ENCODE results near the gene SLC8B1. TPM values are rescaled to one million over a fixed set of nuclear protein-coding genes. Genes with fewer than 3 reads are reported as not detected.

Gene SLC8B1
- polyA plus RNA-seq (ENCODE audit: insufficient read length in 12 of 12), result 10 to 100 TPM in 11 of 12 donors, not detected in 1; 10.6 to 19.5 (median 12.2) TPM
- long read RNA-seq, donor 1, partial matches to known transcripts, result 0 of 2 reads
- long read RNA-seq, donor 1, other reads (novel, unspliced or antisense), result 0 of 2 reads
- long read RNA-seq, donor 2, result 0 reads
- long read RNA-seq, donor 3, result 0 reads
- long read RNA-seq, donor 4, partial matches to known transcripts, result 0 of 2 reads
- long read RNA-seq, donor 4, other reads (novel, unspliced or antisense), result 0 of 2 reads
- long read RNA-seq, donor 5, result 0 reads
- long read RNA-seq, donor 6, partial matches to known transcripts, result 0 of 1 reads
- long read RNA-seq, donor 6, other reads (novel, unspliced or antisense), result 0 of 1 reads
- long read RNA-seq, donor 7, partial matches to known transcripts, result 5 of 5 reads
- long read RNA-seq, donor 7, other reads (novel, unspliced or antisense), result 0 of 5 reads
- long read RNA-seq, donor 8, partial matches to known transcripts, result 0 of 2 reads
- long read RNA-seq, donor 8, other reads (novel, unspliced or antisense), result 0 of 2 reads
- long read RNA-seq, donor 9, partial matches to known transcripts, result 6 of 6 reads
- long read RNA-seq, donor 9, other reads (novel, unspliced or antisense), result 0 of 6 reads
- long read RNA-seq, donor 10, result 0 reads
- long read RNA-seq, donor 11, result 0 reads

DNA sequence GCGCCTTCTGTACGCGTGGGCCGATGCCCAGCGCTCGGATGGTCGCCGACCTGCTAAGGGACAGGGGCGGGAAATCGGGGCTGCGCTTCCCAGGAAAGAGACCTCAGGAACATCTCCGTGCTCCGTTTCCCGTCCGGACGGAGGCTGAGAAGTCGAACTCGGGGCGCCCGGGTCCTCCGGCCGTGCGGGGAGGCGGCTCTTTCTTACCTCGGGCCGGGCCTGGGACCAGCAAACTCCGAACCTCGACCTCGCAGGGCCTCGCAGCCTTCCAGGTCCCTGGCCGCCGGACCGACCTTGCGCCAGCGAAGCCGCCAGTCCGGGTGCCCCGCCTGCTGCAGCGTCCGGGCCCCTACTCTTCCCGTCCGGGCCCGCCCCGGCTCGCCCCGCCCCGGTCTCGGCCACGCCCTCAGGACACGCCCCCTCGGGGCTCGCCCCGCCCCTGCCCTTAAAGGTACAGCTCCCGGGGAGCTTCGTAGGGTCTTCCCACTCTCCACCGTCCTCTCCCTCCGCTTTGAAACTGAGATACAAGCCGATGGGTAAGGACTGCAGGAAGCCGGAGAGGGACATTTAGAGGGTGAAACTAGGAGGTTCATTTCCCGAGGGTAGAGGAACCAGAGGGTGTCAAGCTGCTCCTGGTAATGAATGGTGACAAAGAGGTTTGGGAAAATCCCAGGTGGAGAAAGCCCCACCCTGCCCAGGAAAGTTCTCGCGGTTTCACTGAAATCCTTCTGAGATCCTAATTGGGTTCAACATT lies at the start of gene SLC8B1:
TSS of gene SLC8B1 (minus strand) at position 324 of the 754 bp plus-strand sequence. CDS start 2,231 bp downstream, outside the sequence.
- peak; percentile 76 for DNase-seq

DNA sequence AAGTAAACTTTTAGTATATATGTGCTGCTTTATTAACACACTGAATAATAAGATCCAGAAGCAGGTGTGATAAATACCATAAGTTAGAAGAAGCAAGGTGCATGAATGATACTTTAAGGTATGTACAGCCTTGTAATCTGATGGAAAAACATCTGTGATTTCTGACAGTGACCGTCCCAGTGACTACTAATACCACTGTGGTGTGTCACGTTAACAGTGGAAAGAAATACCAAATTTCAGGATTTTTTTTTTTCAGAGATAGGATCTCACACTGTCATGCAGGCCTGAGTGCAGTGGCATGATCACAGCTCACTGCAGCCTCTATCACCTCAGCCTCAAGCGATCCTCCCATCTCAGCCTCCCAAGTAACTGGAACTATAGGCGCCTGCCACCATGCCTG lies 47.3 kb upstream of the SLC8B1 start:
- DNase-seq, result no peak

DNA sequence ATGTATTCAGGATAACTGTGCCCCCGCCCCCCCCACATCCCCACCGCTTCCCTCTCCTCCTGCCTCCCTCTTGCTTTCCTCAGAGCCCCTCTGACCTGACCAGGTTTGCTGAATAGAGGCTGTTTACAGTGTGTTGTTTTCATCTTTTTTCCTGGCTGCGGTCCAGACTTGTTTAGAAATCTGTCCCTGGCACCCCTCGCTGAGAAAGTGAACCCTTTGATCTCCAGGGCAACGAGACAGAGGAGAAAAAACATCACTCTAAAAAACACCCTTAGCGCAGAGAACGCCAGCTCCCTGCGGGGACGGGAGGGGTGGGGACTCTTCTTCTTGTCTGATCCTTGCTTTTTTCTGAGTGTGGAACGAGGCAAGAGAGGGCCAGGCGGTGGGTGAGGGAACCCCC lies 46.3 kb upstream of the SLC8B1 start:
- DNase-seq, result no peak

DNA sequence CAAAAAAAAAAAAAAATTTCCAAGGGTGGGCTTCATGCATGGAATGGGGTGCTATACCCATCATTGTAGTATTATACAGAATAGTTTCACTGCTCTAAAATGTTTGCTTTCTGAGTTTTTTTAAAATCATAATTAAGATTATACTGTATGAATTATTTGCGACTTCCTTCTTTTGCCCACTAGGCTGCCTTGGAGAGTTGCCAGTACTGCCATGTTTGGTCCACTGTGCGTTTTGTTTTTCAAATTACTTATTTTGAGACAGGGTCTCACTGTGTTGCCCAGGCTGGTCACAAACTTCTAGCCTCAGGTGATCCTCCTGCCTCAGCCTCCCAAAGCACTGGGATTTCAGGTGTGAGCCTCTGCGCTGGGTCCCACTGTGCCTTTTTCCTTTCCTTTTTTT lies 43.4 kb upstream of the SLC8B1 start:
- DNase-seq, result no peak

DNA sequence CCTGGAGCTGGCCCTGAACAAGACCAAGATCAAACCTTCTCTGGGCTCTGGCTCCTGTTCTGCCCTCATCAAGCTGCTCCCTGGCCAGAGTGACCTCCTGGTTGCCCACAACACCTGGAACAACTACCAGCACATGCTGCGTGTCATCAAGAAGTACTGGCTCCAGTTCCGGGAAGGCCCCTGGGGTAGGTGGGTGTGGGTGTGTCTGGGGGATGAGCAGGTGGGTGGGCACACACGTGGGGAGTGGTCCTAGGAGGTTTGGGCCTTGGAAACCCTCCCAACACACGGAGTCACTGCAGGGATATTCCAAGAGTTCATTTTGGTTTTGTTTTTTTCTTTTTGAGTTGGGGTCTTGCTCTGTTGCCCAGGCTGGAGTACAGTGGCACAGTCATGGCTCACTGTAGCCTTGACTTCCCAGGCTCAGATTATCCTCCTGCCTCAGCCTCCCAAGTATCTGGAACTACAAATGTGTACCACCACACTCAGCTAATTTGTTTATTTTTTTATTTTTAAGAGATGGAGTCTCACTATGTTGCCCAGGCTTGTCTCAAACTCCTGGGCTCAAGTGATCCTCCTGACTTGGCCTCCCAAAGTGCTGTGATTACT lies 40.0 kb upstream of the SLC8B1 start:
- DNase-seq, result no peak

DNA sequence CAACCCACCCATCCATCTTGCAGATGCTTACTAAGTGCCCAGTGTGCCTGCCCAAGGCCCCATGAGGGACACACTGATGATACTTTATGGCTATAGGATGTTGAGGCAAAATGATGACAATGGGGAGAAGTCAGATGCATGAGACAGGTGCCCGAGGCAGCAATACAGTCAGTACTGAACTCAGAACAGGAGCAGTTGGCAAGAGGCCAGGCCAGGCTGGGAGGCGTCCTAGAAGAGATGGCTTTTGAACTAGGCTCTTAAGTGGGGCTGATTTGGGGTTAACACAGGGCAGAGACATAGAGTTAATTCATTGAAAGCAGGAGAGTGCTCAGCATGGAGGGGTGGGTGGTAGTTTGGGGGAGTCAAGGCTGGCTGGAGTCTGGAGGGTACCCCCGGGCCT lies 39.1 kb upstream of the SLC8B1 start:
- no peak for DNase-seq

DNA sequence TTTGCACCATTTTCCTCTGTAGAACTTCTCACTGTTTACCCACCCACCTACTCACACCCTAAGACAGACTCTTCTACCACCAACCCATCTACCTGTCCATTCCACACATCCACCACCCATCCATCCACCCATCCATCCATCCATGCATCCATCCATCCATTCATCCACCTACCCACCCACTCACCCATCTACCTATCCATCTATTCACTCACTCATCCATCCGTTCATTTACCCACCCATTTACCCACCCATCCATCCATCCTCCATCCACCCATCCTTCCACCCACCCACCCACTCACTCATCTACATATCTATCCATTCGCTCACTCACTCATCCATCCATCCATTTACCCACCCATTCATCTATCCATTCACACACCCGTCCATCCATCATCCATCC lies 38.5 kb upstream of the SLC8B1 start:
- DNase-seq, result no peak

DNA sequence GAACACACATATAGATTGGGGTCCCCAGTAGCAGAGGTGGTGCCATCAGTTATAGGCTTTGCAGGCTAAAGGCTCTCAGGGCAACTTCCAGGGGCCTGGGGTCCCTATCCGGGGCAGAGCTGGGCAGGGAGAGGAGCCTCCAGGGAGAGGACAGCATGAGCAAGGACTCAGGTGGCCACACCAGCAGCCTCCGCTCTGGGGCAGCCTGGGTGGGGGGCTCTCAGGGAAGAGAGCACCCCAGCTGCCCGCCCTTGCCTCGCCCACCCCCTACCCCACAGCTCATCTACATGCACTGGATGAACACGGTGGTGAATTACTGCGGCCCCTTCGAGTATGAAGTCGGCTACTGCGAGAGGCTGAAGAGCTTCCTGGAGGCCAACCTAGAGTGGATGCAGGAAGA lies 37.5 kb upstream of the SLC8B1 start:
- DNase-seq, result no peak

DNA sequence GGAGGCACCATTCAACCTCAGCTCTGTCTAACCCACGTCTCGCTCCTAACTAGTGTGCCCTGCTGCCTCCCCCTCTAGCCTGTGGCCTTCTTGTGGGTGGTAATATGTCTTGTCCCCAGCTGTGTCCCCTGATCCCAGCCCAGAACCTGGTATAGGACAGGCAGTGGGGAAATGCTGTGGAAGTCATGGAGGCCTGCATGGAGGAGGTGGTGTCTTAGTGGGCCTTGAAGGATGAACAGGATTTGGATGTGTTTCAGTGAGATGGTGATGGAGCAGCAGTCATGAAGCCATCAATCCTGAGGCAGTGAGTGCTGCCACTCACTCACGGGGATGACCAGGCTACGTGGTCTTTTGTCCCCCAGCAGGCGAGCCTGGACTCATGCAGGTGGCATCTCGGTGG lies 36.9 kb upstream of the SLC8B1 start:
- DNase-seq, result no peak

DNA sequence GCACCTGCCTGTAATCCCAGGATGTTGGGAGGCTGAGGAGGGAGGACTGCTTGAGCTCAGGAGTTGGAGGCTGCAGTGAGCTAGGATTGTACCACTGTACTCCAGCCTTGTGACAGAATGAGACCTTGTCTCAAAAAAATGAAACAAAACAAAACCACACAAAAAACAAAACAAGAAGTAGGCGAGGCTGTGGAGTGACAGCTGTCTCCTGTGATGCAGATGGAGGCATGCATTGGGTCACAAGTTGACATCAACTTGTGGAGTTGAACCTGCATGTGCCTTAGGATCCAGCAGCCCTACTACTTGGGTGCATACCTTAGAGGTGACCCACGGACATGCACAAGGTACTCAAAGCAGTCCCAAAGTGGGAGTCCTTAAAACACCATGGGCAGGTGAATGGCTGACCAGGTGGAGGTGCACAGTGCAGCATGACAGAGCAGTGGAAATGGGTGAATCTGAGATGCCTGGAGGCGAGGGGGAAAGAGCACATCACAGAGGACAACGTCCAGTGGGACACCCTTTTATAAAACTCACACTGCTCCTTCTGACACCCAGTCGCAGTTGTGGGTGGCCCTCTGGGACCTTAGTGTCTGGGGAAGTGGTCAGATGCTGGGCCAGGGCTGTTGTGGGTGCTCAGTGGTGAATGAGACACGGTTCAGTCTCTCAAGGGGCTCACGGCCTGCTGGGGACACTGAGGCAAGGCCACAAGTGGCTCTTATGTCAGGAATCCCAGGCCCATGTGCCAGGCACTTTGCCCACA lies 36.2 kb upstream of the SLC8B1 start:
- DNase-seq, result no peak

DNA sequence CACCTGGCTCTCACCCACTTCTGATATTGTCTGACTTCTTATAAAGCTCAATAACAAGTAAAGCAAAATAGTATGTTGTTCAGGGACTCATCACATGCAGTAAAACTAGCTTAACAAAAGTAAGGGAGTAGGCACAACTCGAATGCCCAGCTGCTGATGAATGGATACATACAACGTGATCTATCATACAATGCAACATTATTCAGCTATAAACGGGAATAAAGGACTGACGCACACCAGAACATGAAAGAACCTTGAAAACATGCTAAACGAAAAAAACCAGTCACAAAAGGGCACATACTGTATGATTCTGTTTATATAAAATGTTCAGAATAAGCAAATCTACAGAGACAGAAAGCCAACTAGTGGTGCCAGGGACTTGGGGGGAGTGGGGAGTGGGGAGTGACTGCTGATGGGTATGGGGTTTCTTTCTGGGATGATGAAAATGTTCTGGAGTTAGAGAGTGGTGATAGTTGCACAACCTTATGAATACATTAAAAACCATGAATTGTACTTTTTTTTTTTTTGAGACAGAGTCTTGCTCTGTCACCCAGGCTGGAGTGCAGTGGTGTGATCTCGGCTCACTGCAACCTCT lies 34.6 kb upstream of the SLC8B1 start:
- no peak for DNase-seq

DNA sequence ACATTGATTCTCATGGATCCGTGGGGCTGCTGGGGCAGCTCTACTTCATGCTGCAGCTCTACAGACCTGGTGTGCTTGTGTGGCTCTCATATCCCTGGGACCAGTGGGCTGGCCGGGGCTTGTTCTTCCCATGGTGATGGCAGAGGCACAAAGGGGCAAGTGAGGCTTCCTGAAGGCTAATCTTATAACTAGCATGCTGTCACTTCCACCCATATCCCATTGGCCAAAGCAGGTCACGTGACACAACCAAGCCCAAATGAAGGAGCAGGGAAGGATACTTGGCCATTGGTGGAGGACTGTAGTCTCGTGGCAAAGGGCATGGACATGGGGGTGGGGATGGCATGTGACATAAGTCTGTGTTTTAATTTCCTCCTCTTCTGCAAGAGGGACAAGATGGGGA lies 33.4 kb upstream of the SLC8B1 start:
- no peak for DNase-seq

DNA sequence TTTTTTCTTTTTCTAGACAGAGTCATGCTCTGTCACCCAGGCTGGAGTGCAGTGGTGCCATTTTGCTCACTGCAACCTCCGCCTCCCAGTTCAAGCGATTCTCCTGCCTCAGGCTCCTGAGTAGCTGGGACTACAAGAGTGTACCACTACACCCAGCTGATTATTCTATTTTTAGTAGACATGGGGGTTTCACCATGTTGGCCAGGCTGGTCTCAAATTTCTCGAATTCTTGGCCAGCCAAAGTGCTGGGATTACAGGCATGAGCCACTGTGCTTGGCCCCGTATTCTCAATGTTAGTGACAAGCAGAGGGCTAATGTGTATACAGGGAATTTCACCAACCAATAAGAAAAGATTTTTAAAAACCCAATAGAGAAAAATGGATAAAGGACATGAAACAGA lies 31.9 kb upstream of the SLC8B1 start:
- no peak for DNase-seq

DNA sequence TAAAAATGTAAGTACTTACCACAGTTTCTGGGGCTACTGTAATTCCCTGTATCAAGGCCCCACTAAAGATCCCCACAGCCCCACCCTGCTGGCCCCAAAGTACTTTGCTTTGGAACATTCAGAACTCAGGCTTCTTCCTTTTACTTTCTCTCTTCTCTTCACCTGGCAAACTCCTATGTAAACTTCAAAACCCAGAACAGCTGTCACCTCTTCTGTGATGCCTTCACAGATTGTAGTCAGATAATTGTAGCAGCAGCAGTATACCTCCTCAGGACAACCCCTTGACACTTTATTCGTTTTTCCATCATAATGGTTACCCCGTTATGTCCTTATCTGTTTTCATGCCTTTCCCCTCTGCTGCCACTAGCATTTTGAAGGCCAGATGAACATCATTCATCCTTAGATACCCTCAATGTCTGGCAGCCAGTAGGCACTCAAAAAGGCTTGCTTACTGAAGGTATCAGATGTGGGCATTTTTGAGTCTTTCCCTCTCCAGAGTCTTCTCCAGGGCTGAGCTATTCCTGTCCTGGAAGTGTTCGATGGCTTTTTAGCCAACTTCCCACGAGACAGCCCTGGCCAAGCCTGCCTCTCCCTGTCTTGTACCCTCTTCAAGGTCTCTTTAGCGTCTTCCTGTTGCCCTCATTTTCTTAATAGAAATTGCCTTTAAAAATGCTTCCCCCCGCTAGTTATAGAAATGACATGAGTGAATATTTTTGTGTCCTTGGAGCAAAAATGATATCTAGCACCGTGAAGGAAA lies 30.9 kb upstream of the SLC8B1 start:
- DNase-seq, result no peak

DNA sequence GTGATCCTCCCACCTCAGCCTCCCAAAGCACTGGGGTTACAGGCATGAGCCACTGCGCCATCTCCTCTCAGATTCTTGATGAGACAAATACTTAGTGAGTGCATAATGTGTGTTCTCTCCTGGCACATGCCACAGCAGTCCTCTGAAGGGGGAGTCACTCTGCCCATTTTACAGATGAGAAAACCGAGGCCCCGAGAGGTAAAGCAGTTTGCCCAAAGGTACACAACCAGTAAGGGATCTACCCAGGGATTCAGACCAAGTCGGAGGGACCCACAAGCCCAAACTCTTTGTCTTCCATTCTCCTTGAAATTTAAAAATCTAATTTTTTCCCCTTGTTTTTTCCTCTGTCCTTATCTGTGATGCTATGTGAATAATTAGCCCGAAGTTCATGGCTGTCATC lies 29.8 kb upstream of the SLC8B1 start:
- no peak for DNase-seq

DNA sequence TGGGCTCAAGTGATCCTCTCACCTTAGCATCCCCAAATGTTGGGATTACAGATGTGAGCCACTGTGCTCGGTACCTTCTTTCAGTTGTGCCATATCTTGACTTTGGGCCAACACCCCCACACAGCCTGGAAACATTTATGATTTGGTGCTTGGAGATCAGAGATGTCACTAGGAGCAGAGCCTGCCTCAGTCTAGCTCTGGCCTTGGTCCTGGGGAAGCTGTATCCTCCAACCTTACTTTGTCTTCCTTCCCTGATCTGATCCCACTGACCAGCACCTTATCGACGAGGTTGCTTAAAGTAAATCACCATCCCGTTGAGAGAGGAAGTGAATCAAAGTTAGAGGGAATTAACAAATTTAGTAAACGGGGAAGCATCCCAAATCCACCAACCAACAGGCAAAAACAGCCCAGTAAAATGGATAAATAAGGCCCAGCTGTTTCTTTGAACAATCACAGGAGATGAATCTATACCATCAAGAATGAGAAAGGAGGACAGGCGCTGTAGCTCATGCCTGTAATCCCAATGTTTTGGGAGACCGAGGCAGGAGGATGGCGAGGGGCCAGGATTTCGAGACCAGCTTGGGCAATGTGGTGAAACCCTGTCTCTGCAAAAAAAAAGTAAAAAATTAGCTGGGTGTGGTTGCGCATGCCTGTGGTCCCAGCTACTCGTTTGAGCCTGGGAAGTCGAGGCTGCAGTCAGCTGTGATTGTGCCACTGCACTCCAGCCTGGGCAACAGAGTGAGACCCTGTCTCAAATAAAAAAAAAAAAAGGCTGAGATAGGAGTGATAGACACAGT lies 26.9 kb upstream of the SLC8B1 start:
- DNase-seq, result no peak

DNA sequence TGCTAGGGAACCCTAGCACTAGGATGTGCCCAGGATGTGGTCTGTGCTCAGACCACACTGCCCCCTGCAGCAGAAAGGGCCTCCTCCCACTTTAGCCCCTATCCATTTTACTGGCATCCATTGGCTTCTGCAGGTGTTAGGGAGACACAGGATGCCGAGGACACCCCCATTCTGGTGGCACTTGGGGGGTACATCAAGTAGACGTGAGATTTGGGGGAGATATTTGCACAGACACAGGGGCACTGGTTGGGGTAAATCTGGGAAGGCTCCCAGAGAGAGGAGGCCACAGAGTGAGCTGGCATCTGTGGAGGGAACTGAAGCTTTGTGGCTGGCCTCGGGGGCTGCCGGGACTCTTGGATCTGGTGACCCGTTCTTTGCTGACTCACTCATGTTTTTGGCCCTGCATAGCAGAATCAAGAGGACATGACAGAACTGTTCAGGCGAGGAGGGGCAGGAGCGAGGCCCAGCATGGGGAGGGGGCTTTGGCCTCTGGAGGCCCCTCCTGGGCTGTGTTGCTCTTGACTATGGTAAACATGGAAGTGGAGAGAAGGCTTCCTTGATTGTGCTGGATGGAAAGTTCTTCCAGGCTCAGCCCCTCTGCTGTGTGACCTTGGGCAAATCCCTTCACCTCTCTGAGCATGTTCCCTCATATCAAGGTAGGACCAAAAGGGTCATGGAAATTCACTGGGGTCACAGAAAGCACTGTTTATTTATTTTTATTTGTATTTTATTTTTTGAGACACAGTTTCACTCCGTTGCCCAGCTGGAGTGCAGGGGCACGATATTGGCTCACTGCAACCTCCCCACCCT lies 25.2 kb upstream of the SLC8B1 start:
- DNase-seq, result no peak

DNA sequence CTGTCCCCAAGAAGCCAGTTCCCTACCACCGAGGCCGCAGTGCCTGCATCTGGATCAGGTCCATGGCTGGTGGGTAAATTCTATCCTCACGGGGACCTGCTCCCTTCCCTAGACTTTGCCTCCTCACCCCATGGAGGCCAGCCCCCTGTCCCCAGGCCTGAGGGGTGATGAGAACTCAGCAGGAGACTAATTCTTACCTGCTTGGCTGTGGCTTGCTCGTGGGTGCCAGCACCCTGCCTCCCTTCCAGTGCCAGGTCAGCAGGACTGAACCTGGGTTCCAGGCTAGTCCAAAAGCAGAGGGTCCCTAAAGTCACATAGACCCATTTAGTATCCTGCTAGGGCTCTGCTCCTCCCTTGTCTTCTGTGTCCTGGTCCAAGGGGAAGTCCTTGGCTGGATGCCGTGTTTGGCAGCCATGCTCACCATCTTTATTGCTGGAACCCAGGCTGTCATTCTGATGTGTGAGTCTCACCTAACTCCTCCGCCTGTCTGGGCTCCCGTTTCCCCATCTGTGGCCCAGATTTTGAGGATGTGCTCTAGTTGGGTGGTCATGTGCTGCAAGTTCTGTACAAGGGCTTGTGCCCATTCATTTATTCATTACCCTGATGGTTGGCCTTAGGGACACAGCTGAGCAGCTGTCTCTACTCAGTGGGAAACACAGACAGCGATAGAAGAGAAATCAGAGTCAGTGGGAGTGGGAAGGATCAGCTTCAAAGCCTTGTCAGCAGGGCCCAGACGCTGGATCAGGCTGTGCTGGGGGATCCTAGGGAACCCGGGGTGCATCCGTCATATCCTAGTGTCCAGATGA lies 24.4 kb upstream of the SLC8B1 start:
- peak; percentile 56 for DNase-seq
